ENCODE results near the gene SNX4.
A peak's percentile ranks its signal among the peaks of the same experiment; 100 is the strongest.
"Not testable (repeated sequence)": the region's sequence is repeated elsewhere in the genome, so short reads cannot be mapped to it uniquely, and the experiment has no call there.

SNX4 gene

DNA sequence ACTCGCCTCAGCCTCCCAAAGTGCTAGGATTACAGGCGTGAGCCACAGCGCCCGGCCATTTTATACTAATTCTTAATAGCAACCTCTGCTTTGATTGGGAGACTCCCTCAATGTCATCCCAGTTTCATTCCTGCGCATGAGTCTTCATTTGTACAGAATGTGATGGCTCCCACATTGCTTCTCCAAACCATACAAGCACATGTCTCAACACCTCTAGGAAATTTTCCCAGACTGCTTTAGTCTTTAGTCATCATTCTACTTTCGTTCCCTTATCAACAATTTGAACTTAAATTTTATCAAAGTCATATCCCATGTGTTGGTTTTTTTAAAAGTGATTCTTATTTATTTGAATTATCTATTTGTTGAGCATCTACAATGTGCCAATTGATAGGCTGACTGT, 58.1 kb downstream of the SNX4 start:
- no peak for DNase-seq

- DNase-seq = no peak
These were observed 59.8 kb downstream of the SNX4 start for GRCh38 chr3:125460233-125460632.

- DNase-seq = no peak
These were observed 76.1 kb downstream of the SNX4 start for GRCh38 chr3:125443923-125444322.

DNA sequence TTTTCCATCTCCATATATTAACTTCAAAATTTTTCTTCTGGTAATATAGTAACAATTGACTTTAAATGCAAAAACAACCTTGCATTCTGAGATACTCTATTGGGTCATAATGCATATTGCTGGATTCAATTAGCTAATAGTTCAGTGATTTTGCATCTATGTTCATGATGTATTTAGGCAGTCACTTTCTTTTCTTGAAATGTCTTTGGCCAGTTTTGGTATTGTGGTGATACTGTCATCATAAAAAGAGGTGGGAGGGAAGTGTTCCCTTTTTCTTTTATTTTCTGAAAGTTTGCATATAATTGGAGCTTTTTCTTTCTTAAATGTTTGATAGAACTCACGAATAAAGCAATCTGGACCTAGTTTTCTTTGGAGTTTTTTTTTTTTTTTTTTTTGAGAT, 77.5 kb downstream of the SNX4 start:
- DNase-seq = no peak

DNA sequence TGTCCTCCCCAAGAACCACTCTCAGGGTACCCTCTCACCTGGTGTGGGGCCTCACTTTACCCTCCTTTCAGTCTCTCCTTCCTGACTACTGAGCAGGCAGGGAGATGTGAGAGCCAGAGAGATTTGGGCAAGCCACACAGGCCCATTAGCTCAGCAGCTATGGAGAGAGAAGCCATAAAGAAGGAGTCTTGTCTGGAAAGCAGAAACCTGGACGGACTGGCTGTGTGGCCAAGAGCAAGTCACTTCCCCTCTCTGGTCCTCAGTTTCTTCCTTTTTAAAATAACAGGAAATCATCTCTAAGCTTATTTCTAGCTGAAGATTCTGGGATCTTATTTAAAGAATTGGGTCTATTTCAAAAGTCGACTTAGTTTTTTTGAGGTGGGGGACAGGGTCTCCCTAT, 79.0 kb downstream of the SNX4 start:
- no peak for DNase-seq

- DNase-seq = no peak
These were observed 79.4 kb downstream of the SNX4 start for GRCh38 chr3:125440559-125440955.

- peak in 9 of 14 donors; percentile 1 to 48 (median 7) for DNase-seq
These were observed 82.2 kb downstream of the SNX4 start for GRCh38 chr3:125437631-125438435.

- no peak for DNase-seq
These were observed 83.1 kb downstream of the SNX4 start for GRCh38 chr3:125436921-125437320.

DNA sequence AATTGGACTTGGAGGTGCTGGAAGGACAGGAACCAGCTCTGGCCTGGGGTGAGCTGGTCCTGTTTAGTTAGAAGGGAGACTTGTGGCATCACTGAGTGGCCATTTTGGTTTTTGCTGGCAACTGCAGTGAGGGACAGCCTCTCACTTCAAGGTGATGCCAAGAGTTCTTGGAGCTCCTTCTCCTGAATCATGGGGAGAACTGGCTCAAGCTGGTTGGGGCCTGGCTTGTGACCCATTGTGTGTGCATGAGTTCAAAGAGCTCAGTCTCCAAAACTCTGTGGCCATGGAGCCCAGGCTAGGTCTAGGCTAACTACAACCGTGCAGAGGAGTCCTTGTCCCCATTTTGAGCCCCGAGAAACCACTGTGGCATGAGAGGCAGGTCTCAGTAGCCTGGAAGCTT, 84.8 kb downstream of the SNX4 start:
- DNase-seq = no peak

DNA sequence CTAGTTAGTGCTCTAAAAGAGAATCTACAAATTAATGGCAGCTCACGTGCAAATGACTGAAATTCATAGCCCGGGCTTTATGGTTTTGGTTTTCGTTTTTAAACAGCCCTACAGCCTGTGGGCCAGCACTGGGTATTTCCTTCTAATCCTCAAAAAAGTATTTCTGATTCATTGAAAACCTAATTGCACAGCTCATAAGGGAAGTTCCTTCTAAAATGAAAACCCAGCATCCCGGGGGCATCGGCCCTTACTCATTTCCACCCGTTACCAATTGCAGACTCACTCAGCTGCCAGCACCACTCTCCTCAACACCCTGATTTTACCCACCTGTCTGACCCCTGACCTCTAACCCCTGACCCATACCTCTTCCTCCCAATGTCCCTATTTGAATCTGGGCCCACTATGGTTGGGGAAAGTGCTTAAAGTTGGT, 85.4 kb downstream of the SNX4 start:
- DNase-seq = no peak

DNA sequence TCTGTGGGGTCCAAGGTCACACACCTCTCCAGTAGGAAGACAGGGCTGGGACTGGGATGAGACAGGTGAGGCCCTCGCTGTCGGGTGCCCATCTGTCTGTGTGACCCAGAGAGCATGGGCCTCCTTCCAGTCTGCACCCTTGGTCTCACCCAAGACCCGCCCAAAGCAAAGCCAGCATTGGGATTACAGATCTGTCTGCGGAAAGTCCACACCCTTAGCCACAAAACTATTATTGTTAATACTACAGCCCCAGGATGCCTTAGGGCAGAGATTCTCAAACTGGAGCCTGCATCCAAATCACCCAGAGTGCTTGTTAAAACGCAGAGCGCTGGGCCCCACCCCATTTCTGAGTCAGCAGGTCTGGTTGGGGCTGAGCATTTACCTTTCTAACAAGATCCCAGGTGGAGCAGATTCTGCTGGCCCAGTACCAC, 86.4 kb downstream of the SNX4 start:
- no peak for DNase-seq

GRCh38 chr3:125433091-125433534, 86.9 kb downstream of the SNX4 start:
- no peak for DNase-seq

DNA sequence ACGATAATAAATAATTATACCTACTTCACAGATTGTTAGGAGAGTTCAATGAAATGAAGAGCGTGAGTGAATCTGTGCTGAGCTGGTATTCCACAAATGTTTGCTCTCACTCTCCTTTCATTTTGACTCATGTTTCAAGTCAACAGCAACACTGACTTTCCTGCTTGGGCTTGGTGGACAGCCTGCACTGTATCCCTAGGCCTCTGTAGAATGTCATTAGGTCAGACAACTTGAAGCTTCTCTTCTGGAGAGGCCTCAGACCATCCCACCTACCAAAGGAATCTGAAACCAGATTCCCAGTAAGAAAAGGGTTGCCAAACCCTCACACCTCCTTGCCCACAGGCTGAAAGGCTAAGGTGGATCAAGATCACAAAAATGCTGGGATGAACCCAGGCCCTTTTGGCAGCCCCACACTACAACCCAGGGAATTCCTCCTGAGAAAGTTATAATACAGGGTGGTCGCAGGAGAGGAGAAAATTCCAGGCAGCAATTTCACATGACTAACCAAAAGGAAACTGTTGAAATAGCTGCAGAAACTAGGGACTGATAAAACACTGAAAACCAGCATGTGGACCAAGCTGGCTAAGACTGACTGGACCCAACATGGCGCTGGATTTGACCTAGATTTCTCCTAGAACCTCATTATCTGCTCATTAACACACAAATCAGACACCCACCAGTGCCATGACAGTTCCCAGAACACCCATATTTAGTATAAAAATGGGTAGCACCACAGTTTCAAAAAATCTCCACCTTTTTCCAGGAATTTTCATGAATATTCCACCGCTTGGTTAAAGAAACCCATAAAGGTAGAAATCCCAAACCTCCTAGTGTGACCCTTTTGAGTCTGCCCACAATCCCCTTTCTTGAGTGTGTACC, 87.9 kb downstream of the SNX4 start:
- DNase-seq = no peak

- no peak for DNase-seq
These were observed 88.6 kb downstream of the SNX4 start for GRCh38 chr3:125431391-125431790.

- DNase-seq = no peak
These were observed 91.7 kb downstream of the SNX4 start for GRCh38 chr3:125428216-125428830.

DNA sequence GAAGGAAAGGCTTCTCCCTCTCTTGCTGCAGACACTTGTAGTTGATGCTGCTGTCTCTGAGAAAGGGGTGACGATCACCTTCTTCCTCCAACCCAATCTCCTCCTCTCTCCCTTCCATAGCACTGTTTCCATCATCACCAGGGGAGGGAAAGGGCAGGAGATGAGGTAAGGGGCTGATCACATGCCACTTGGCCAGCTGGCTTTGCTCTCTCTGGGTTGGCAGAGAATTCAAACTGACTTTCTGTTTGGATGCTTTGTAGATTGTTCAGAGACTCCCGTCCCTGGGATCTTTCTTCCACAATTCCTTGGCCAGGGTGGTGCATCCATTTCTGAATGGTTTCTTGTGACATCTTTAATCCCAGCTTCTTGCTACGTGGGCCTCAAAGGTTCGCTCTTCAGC, 101.7 kb downstream of the SNX4 start:
- DNase-seq = no peak

GRCh38 chr3:125416235-125416634, 103.8 kb downstream of the SNX4 start:
- DNase-seq = no peak

DNA sequence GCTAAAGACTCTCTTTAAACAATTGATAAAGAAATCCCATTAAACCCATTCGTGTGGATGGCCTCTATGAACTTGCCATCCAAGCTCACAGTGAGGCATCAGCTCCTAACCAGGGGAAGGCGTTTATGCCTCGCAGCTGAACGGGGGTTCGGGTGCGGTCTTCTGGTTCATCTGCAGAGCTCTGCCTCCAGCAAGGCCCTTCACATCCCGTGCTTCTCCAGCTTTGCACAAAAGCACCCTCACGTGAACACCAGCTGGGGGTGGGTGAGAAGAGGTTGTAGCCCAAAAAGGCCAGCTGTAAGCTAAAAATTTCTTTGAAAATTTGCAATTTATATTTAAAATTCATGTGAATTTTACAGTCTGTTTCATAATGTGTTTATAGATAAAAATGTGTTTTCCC, 105.3 kb downstream of the SNX4 start:
- no peak for DNase-seq

GRCh38 chr3:125410922-125411321, 109.1 kb downstream of the SNX4 start:
- DNase-seq = no peak

DNA sequence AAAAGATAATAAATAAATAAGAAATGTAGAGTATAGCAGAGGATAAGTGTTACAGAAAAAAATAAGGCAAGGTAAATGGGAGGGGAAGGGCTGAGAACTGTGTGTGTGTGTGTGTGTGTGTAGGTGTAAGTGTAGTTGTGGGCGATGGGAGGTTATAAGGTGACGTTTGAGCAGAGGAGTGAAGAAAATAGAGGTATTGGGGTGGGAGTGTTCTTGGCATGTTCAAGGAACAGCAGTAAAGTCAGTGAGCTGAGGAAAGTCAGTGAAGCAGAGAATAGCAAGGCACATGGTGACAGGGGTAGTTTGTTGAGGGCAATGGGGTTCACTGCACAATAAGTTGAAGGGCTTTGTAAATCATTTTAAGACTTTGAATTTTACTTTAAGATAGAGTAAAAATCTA, 113.9 kb downstream of the SNX4 start:
- no peak for DNase-seq

DNA sequence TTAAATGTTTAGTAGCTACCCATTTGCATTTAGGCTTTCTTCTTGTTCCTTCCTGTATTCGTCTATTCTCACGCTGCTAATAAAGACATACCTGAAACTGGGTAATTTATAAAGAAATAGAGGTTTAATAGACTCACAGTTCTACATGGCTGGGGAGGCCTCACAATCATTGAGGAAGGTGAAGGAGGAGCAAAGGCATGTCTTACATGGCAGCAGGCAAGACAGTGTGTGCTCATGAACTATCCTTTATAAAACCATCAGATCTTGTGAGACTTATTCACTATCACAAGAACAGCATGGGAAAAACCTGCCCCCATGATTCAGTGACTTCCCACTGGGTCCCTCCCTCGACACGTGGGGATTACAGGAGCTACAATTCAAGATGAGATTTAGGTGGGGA, 114.5 kb downstream of the SNX4 start:
- not testable (repeated sequence) for DNase-seq

DNA sequence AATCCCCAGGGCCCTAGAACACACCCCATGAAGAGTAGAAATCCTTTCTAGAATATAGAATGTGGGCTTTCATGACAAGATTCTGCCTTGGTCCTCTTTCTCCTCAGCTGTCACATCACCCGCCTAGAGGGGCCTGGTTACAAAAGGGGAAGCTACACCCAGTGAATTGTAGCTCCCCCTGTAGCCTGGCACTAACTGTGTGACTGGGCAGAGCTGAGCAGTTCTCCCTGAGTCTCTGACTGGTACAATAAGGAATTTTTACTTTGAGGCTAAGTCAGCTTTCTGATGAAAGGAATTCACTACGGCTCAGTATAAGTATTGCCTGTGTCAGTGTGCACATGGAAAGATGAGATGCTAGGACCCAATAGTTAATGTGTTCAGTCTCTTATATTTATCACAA, 116.2 kb downstream of the SNX4 start:
- peak in 2 of 14 donors; percentile 2 to 3 for DNase-seq

DNA sequence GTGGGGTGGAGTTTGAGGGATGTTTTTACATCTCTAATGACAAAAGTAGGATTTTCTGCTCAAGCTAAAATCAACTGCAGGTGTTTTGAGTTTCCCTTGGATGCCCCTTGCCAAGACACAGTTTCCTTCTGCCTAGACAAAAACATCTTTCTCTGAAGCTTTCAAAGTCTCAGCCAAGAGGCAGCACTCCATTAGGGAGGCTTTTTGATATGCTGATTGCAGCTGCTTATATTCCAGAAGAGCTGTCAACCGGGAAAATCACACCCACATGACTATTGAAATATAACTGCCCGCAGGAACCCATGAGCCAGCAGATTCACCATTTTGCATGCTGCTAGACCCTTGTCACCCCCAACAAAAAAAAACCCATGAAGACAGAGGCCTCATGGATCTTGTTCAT, 117.4 kb downstream of the SNX4 start:
- DNase-seq = no peak
